Measurements from ENCODE around the gene SPINK8.

Gene SPINK8

DNA sequence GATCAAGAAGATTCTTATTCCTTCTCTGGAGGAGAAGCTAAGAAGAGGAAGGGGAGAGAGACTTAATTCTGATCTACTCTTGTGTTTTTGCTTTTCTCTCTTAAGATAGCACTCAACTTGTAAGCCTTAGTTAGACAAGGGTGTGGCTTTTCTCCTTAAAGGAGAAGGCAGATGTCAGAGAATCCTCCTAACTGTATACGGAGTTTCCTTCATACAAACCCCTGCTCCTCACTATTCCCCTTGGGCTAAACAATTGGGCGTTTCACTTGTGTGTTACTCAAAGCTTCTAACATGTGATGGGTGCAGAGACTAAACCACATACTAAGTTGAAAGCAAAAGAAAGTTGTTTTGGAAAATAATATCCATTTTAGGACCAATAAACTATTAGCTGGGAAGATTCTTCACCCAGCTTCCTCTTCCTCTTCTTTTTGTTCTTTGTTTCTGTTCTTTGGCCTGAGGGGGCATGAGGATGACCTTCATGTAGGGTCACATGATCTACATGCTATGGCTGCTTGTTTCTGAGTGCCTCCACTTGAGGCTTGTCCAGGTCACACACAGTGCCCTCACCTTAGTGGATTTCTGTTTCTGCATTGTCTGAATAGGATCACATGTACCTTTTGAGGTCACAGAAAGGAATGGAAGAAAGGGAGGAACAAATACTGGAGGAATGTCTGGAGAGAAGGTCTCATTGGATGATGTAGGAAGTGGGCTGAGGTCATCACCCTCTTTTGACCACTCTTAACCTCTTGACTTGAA is 14.6 kb downstream of the SPINK8 start:
- no peaks in the 10 kb centered on the region for H3K4me1 ChIP-seq (ENCODE audit: control insufficient read depth, insufficient read depth, low read length)
- H3K27me3 ChIP-seq (replicated peaks; ENCODE audit: control insufficient read depth, insufficient read depth, low read length), result peaks cover 7% of the 10 kb centered on the region
- H3K9me3 ChIP-seq (ENCODE audit: control insufficient read depth, low read length), result peaks cover 30% of the 10 kb centered on the region
- H3K36me3 ChIP-seq (ENCODE audit: control insufficient read depth, insufficient read depth, low read length, severe bottlenecking), result no peaks in the 10 kb centered on the region
- H3K9ac ChIP-seq (ENCODE audit: low read length), result no peak overlapping the region
- DNase-seq (ENCODE audit: low read depth), result no peak
- H3K4me3 ChIP-seq (ENCODE audit: low read length), result no peak overlapping the region

DNA sequence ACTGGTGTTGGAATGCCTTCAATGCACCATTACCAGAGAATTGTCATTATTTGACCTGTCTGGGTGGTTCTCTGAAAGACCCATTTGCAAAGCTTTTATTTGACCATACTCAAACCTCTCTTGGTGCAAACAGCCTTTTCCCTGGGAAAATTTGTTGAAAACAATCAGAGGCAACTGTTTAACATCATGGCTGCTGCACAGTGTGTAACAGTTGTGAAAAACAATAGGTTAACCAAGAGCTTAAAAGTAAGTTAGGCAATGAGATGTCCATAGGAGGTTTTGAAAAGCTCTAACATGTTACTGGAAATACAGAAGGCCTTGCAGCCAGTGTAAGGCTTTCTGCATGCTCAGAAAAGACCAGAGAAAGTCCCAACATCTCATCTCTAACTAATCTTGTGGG is 18.9 kb downstream of the SPINK8 start:
- Histone ChIP-seq H3K4me1 (ENCODE audit: control insufficient read depth, insufficient read depth, low read length) (no peaks in the 10 kb centered on the region), H3K27me3 (replicated peaks; ENCODE audit: control insufficient read depth, insufficient read depth, low read length) (no peaks in the 10 kb centered on the region), H3K36me3 (ENCODE audit: control insufficient read depth, insufficient read depth, low read length, severe bottlenecking) (no peaks in the 10 kb centered on the region), H3K4me3 (ENCODE audit: low read length) (no peak overlapping the region), H3K9me3 (ENCODE audit: control insufficient read depth, low read length) (peaks cover 37% of the 10 kb centered on the region), H3K9ac (ENCODE audit: low read length) (no peak overlapping the region)
- no peak for DNase-seq (ENCODE audit: low read depth)

DNA sequence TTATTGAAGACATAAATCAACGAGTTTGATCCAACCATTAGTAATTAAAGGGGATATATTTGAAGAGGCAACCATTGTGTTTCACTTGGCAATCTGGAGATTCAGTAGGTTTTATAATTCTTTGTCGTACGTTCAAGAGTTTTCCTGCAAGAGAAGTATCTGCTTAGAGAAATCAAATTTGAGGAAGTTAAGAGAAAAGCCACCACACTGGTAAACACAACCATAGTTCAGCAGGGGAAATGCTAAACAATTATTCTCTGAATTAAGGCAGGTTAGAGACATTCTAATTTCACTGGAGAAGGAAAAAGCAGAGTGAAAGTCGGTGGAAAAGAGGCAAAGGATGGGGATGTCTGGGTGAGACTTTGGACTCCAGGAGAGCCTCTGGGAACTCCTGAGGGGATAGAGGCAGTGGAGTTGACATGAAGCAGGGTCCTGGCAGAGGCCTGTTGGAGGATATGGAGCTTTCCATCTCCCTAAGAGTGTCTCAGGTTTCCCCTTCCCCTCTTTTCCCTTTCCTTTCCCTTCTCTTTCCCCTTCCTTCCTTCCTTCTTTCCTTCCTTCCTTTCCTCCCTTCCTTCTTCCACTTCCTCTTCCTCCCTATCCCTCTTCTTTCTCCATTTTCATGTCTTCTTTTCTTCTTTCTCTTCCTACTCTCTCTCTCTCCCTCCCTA is 26.5 kb downstream of the SPINK8 start:
- Histone ChIP-seq H3K4me3 (ENCODE audit: low read length) (no peak overlapping the region), H3K4me1 (ENCODE audit: control insufficient read depth, insufficient read depth, low read length) (peaks cover 1% of the 10 kb centered on the region), H3K27me3 (replicated peaks; ENCODE audit: control insufficient read depth, insufficient read depth, low read length) (peaks cover 4% of the 10 kb centered on the region), H3K9ac (ENCODE audit: low read length) (no peak overlapping the region), H3K36me3 (ENCODE audit: control insufficient read depth, insufficient read depth, low read length, severe bottlenecking) (no peaks in the 10 kb centered on the region), H3K9me3 (ENCODE audit: control insufficient read depth, low read length) (peaks cover 16% of the 10 kb centered on the region)
- DNase-seq (ENCODE audit: low read depth), result no peak

DNA sequence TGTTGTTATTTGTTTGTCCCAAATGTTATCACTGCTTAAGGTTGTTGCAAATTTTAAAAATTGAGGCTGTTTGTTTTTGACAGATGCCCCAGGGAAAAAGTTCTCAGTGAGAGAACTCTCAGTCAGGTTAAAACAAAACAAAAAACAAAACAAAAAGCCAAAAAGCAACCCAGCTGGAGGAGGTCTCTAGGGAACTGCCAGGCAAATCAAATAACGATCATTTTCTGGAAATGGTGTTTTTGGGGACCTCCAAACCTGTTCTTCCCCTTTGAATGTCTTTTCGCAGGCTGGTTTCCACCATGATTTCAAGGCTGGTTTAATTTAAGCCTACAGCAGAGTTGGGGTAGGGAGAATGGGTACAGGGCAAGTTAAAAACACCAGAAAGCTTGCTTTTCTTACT is 27.2 kb downstream of the SPINK8 start:
- no peak for DNase-seq (ENCODE audit: low read depth)
- Histone ChIP-seq H3K9me3 (ENCODE audit: control insufficient read depth, low read length) (peaks cover 16% of the 10 kb centered on the region), H3K4me1 (ENCODE audit: control insufficient read depth, insufficient read depth, low read length) (peaks cover 6% of the 10 kb centered on the region), H3K36me3 (ENCODE audit: control insufficient read depth, insufficient read depth, low read length, severe bottlenecking) (no peaks in the 10 kb centered on the region), H3K4me3 (ENCODE audit: low read length) (no peak overlapping the region), H3K27me3 (replicated peaks; ENCODE audit: control insufficient read depth, insufficient read depth, low read length) (peaks cover 4% of the 10 kb centered on the region), H3K9ac (ENCODE audit: low read length) (no peak overlapping the region)

DNA sequence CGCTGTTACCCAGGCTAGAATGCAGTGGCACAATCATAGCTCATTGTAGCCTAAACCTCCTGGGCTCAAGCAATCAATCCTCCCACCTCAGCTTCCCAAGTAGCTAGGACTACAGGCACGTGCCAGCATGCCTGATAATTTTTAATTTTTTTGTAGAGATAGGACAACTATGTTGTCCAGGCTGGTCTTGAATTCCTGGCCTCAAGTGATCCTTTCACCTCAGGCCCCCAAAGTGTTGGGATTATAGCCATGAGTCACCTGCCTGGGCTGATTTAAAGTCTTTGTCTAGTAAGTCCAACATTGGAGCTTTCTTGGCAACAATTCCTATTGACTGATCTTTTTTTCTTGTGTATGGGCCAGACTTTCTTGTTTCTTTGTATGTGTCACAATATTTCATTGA is 28.1 kb downstream of the SPINK8 start:
- H3K9ac ChIP-seq (ENCODE audit: low read length), result no peak overlapping the region
- no peaks in the 10 kb centered on the region for H3K36me3 ChIP-seq (ENCODE audit: control insufficient read depth, insufficient read depth, low read length, severe bottlenecking)
- H3K4me3 ChIP-seq (ENCODE audit: low read length), result no peak overlapping the region
- peaks cover 9% of the 10 kb centered on the region for H3K4me1 ChIP-seq (ENCODE audit: control insufficient read depth, insufficient read depth, low read length)
- peaks cover 4% of the 10 kb centered on the region for H3K27me3 ChIP-seq (replicated peaks; ENCODE audit: control insufficient read depth, insufficient read depth, low read length)
- no peak for DNase-seq (ENCODE audit: low read depth)
- H3K9me3 ChIP-seq (ENCODE audit: control insufficient read depth, low read length), result peaks cover 16% of the 10 kb centered on the region

DNA sequence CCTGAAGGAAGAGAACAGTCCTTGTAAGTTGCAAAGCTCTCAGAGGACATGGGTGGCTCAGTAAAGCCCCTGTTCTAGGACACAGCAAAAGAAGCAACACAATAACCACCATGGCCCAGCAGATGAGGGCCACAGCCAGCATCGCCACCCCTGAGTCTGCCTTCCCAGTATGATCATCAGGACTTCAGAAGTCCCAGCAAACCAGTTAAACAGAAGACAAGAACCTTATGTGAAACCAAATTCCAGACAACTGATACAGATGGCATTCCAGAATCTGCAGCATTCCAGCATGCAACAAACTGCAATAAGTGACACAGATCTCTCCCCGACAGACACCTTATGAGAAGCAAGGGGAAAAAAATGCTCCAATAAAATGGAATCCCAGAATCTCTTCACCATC is 30.4 kb downstream of the SPINK8 start:
- Histone ChIP-seq H3K27me3 (replicated peaks; ENCODE audit: control insufficient read depth, insufficient read depth, low read length) (peaks cover 4% of the 10 kb centered on the region), H3K36me3 (ENCODE audit: control insufficient read depth, insufficient read depth, low read length, severe bottlenecking) (peaks cover 4% of the 10 kb centered on the region), H3K9ac (ENCODE audit: low read length) (no peak overlapping the region), H3K4me1 (ENCODE audit: control insufficient read depth, insufficient read depth, low read length) (peaks cover 16% of the 10 kb centered on the region), H3K4me3 (ENCODE audit: low read length) (no peak overlapping the region), H3K9me3 (ENCODE audit: control insufficient read depth, low read length) (peaks cover 16% of the 10 kb centered on the region)
- no peak for DNase-seq (ENCODE audit: low read depth)

DNA sequence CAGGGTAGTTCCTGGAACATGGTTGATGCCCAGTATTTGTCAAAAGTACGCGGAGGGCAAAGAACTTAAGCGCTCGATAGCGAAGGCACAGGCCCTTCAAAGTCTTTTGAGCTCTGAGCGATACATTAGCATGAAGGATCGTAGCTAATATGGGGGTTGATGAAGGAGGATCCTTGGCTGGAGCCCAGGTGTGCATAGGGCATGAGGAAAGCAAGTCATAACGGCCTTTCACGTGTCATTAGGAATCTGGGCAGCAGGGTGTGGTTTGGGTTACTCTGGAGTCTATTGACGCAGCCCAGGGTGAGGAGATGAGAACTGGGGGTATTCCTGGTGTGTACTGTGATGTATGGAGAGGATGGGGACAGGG is 31.7 kb downstream of the SPINK8 start:
- DNase-seq (ENCODE audit: low read depth), result no peak
- H3K9me3 ChIP-seq (ENCODE audit: control insufficient read depth, low read length), result peaks cover 16% of the 10 kb centered on the region
- no peaks in the 10 kb centered on the region for H3K27me3 ChIP-seq (replicated peaks; ENCODE audit: control insufficient read depth, insufficient read depth, low read length)
- peaks cover 16% of the 10 kb centered on the region for H3K36me3 ChIP-seq (ENCODE audit: control insufficient read depth, insufficient read depth, low read length, severe bottlenecking)
- H3K4me3 ChIP-seq (ENCODE audit: low read length), result peak overlapping the region; percentile 81
- peaks cover 16% of the 10 kb centered on the region for H3K4me1 ChIP-seq (ENCODE audit: control insufficient read depth, insufficient read depth, low read length)
- H3K9ac ChIP-seq (ENCODE audit: low read length), result peak overlapping the region; percentile 94

DNA sequence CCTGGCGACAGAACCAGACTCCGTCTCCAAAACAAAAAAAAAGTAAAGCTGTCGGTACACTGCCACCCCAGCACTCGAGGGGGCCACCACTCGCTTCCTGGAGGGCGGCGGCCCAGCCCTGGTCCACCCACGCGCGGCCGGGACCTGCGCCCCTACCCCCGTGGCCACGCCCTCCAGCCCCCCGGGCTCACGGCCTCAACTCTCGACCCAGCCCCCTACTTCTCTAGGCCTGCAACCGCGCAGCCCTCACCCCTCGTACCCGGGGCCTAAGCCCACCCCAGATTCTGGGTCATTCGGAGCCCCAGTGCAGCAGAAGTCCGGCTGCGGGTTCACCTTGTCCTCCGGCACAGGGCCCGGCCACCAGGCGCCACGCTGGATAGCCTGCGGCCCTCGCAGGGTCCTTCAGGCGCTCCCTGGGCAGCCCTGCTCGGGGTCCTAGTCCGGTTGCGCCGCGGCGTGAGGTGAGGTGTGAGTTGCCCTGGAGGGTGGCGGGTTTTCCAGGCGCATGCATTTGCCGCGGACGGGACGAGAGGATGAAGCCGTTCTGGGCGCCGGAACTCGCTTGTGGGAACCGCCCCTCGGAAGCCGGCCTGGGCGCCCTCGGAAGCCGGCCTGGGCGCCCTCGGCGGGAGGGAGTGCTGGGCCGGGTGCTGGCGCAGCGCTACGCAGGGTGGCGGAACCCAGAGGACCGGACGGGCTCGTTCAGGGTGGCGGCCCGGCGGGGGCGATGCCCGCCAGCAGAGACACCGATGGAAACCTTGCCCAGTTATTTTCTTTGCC is 32.3 kb downstream of the SPINK8 start, which contains the start of gene NME6:
Gene NME6, minus strand, starts transcription at position 348 of the 780 bp plus-strand sequence.
- H3K4me1 ChIP-seq (ENCODE audit: control insufficient read depth, insufficient read depth, low read length), result peaks cover 16% of the 10 kb centered on the region
- H3K36me3 ChIP-seq (ENCODE audit: control insufficient read depth, insufficient read depth, low read length, severe bottlenecking), result peaks cover 22% of the 10 kb centered on the region
- DNase-seq (ENCODE audit: low read depth), result peak; percentile 91
- peaks cover 16% of the 10 kb centered on the region for H3K9me3 ChIP-seq (ENCODE audit: control insufficient read depth, low read length)
- H3K9ac ChIP-seq (ENCODE audit: low read length), result peak within 1 kb of the TSS; percentile 94
- no peaks in the 10 kb centered on the region for H3K27me3 ChIP-seq (replicated peaks; ENCODE audit: control insufficient read depth, insufficient read depth, low read length)
- peak within 1 kb of the TSS; percentile 81 for H3K4me3 ChIP-seq (ENCODE audit: low read length)

DNA sequence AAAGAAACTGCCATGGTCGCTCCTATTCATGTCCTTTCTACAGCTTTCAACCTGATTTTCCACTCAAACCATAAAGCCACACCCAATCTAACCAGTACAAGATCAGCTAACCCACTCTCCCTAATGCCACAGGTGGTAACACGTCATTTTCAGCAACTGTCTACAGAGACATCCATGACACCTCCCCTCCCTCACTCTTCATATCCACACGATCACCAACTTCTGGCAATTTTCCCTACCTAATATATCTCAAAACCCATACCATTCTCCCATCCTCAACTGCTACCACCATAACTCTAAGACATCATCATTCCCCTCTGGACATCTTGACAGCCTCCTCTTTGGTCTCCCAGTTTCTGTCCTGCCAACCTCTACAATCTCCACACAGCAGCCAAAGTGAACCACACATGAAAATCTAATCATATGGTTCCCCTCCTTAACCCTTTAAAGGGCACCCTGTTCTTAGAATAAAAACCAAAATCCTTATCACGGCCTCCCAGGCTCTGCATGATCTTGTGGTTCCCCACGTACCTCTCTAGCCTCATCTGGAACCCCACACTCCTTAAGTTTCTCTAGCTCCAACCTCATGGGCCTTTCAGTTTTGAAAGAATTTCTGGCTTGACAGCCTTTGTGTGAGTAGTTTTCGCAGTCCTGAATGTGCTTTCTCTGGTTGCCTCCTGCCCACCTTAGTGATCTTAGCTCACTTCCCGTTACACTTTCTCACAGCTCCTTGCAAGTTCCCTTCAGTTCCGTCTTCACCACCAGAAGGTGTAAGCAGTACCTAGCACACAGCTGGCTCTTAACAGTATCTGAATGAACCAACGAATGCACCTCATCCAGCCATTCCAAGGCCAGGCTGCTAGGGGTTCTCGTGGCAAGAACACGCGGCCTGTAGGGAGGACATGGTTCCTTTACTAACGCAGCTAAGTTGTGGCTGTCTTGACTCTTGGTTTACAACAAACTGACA is 33.4 kb downstream of the SPINK8 start:
- H3K9ac ChIP-seq (ENCODE audit: low read length), result peak overlapping the region; percentile 94
- DNase-seq (ENCODE audit: low read depth), result no peak
- peaks cover 16% of the 10 kb centered on the region for H3K4me1 ChIP-seq (ENCODE audit: control insufficient read depth, insufficient read depth, low read length)
- H3K27me3 ChIP-seq (replicated peaks; ENCODE audit: control insufficient read depth, insufficient read depth, low read length), result no peaks in the 10 kb centered on the region
- peaks cover 9% of the 10 kb centered on the region for H3K9me3 ChIP-seq (ENCODE audit: control insufficient read depth, low read length)
- H3K36me3 ChIP-seq (ENCODE audit: control insufficient read depth, insufficient read depth, low read length, severe bottlenecking), result peaks cover 31% of the 10 kb centered on the region
- peak overlapping the region; percentile 81 for H3K4me3 ChIP-seq (ENCODE audit: low read length)

DNA sequence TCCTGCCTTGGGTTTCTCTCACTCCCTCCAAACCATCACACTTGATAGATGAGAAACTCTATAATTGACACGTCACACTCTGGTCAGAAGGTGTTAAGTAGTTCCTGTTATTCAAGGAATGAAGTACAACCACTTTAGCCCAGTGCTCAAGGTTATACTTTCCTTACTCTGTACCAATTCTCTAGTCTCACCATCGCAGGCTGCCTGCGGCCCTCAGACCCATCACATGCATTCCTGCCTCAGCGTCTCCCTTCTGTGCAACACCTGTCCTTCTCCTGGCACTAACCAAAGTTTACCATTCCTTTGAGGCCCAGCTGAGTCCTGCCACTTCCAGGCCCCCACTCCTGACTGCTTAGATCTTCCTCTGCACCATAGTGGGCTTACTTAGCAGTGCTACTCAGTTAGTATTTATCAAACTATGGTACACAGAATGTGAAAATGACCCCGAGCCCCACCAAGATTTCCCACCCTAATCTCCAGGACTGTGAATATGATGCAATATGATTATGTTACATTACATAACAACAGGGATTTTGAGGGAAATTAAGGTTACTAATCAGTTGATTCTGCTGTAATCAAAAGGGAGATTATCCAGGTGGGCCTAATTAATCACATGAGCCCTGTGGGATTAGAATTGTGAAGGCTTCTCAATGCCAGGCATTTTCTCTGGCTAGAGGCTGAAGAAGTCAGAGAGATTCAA is 36.2 kb downstream of the SPINK8 start:
- no peaks in the 10 kb centered on the region for H3K9me3 ChIP-seq (ENCODE audit: control insufficient read depth, low read length)
- no peaks in the 10 kb centered on the region for H3K27me3 ChIP-seq (replicated peaks; ENCODE audit: control insufficient read depth, insufficient read depth, low read length)
- H3K4me3 ChIP-seq (ENCODE audit: low read length), result no peak overlapping the region
- peaks cover 16% of the 10 kb centered on the region for H3K4me1 ChIP-seq (ENCODE audit: control insufficient read depth, insufficient read depth, low read length)
- DNase-seq (ENCODE audit: low read depth), result no peak
- H3K9ac ChIP-seq (ENCODE audit: low read length), result no peak overlapping the region
- peaks cover 52% of the 10 kb centered on the region for H3K36me3 ChIP-seq (ENCODE audit: control insufficient read depth, insufficient read depth, low read length, severe bottlenecking)
